Astrocyte (in vitro differentiated cells and primary cell): Measurements from ENCODE around the gene MICALL2.

Experiments
- EZH2 ChIP-seq: IDR thresholded peaks from 2 replicates; pipeline ENCODE4 v1.6.1; 2012; ENCODE audit warnings: mild to moderate bottlenecking, low read length, inconsistent platforms; ENCODE audit not compliant: insufficient read depth
- TF ChIP-seq, protein P1 (sequence below): IDR thresholded peaks from 2 replicates; pipeline ENCODE4 v1.5.1; 2011; ENCODE audit warnings: low read depth, mild to moderate bottlenecking, inconsistent platforms, low read length, moderate library complexity; ENCODE audit not compliant: insufficient read depth

GRCh38 chr7:1409555-1409954 is 49.7 kb downstream of the MICALL2 start:
- TF ChIP-seq EZH2, result no peak
- TF ChIP-seq, protein P1, sequence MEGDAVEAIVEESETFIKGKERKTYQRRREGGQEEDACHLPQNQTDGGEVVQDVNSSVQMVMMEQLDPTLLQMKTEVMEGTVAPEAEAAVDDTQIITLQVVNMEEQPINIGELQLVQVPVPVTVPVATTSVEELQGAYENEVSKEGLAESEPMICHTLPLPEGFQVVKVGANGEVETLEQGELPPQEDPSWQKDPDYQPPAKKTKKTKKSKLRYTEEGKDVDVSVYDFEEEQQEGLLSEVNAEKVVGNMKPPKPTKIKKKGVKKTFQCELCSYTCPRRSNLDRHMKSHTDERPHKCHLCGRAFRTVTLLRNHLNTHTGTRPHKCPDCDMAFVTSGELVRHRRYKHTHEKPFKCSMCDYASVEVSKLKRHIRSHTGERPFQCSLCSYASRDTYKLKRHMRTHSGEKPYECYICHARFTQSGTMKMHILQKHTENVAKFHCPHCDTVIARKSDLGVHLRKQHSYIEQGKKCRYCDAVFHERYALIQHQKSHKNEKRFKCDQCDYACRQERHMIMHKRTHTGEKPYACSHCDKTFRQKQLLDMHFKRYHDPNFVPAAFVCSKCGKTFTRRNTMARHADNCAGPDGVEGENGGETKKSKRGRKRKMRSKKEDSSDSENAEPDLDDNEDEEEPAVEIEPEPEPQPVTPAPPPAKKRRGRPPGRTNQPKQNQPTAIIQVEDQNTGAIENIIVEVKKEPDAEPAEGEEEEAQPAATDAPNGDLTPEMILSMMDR, result no peak
